Choroid plexus epithelial cell (primary cell): Measurements from ENCODE around the gene OTUB2.

Source experiments
- DNase-seq: peaks from one replicate; pipeline ENCODE4 v3.0.0-alpha.2; 2010; ENCODE audit warnings: low read depth
- H3K4me3 ChIP-seq: 2 replicates; pipeline ENCODE4 v1.5.1; 2011; ENCODE audit warnings: low read depth, mild to moderate bottlenecking, control low read depth, low read length, moderate library complexity
- CTCF ChIP-seq: conservative IDR thresholded peaks from 2 replicates; pipeline ENCODE4 v1.5.1; 2011; ENCODE audit warnings: low read depth, mild to moderate bottlenecking, control low read depth, inconsistent platforms, low read length, moderate library complexity

The OTUB2 gene

GRCh38 chr14:94025720-94026119 is 420 bp upstream of the OTUB2 start:
- no peak for DNase-seq
- no peak overlapping the region for H3K4me3 ChIP-seq
- no peak for TF ChIP-seq CTCF

- no peak for DNase-seq
- H3K4me3 ChIP-seq: peak overlapping the region; percentile 76
- TF ChIP-seq CTCF: no peak
Observed at GRCh38 chr14:94026889-94027469, 839 bp downstream of the OTUB2 start.

GRCh38 chr14:94027566-94028449 is 1.7 kb downstream of the OTUB2 start:
- no peak overlapping the region for H3K4me3 ChIP-seq
- DNase-seq: no peak
- no peak for TF ChIP-seq CTCF

GRCh38 chr14:94028450-94028826 is 2.3 kb downstream of the OTUB2 start:
- H3K4me3 ChIP-seq: no peak overlapping the region
- no peak for DNase-seq
- TF ChIP-seq CTCF: no peak

- DNase-seq: no peak
- no peak for TF ChIP-seq CTCF
- no peak overlapping the region for H3K4me3 ChIP-seq
Observed at GRCh38 chr14:94029265-94029664, 3.1 kb downstream of the OTUB2 start.

- no peak for TF ChIP-seq CTCF
- DNase-seq: no peak
- H3K4me3 ChIP-seq: no peak overlapping the region
Observed at GRCh38 chr14:94029671-94030203, 3.6 kb downstream of the OTUB2 start.
